ENCODE results near the gene UPK3A. TPM values are rescaled to one million over a fixed set of nuclear protein-coding genes. Genes with fewer than 3 reads are reported as not detected.

UPK3A gene
- total and polyA plus RNA-seq, 2 of the 8 experiments (the other 6 are each of a cell fraction or from before 2014, with no cell fraction given): 0.35 to 1.7 TPM

DNA sequence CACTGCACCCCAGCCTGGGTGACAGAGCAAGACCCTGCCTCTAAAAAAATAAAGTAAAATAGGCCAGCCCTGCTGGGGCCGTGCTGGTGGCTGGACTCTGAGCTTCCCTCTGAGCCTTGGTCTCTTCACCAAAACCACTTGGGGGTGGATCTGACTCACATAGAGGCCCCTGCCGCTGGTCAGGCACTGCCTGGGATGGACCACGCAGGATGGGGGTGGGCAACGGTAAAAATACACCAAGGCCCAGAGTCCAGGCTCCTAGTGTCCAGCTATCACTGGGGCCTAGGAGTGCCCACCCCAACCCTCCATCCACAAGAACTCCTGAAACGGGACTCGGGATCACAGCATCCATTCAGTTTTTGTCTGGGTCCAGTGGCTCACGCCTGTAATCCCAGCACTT is 12.3 kb upstream of the UPK3A start:
- Histone ChIP-seq H3K23me2 (ENCODE audit: low read depth, low read length) (peaks cover 9% of the 10 kb centered on the region; the same call in 1 of the 2 replicates), H3K18ac (ENCODE audit: extremely low read depth, low read length) (no peak overlapping the region), H3K79me1 (ENCODE audit: low read depth, low read length) (no peaks in the 10 kb centered on the region), H3K36me3 (ENCODE audit: control insufficient read depth in 2 of 4, insufficient read depth in 4 of 4, low read length in 3 of 4) (no peaks in the 10 kb centered on the region), H3K27me3 (replicated peaks in 1 of 4; ENCODE audit: control insufficient read depth in 3 of 4, extremely low read depth in 1 of 4, insufficient read depth in 3 of 4, low read length in 3 of 4) (peaks cover 0 to 10% (median 8%) of the 10 kb centered on the region in 4 experiments; a peak in 5 of 7 replicates), H3K4me3 (ENCODE audit: extremely low read depth in 1 of 4, insufficient read depth in 2 of 4, low read depth in 3 of 4, low read length in 4 of 4) (no peak overlapping the region), H3K4ac (replicated peaks; ENCODE audit: insufficient read length, low read depth, low read length) (no peak overlapping the region), H3K9me3 (ENCODE audit: insufficient read depth in 2 of 2, low read depth in 1 of 2, low read length in 1 of 2) (no peaks in the 10 kb centered on the region), H3K27ac (ENCODE audit: low read depth, low read length) (no peak overlapping the region), H4K5ac (ENCODE audit: insufficient read length, low read depth, low read length) (no peak overlapping the region), H3K4me2 (ENCODE audit: insufficient read depth in 1 of 2, low read depth in 2 of 2, low read length in 2 of 2) (no peak overlapping the region), H4K91ac (replicated peaks; ENCODE audit: insufficient read length, low read length) (no peak overlapping the region), H3K79me2 (ENCODE audit: control insufficient read depth in 1 of 2, insufficient read depth in 2 of 2, low read length in 2 of 2) (no peaks in the 10 kb centered on the region), H2BK12ac (ENCODE audit: low read depth, low read length) (no peak overlapping the region), H4K8ac (ENCODE audit: extremely low read depth, insufficient read depth, low read length) (no peak overlapping the region), H2AK5ac (ENCODE audit: low read depth, low read length) (no peak overlapping the region), H3K14ac (ENCODE audit: insufficient read length) (no peak overlapping the region), H2BK20ac (ENCODE audit: low read length) (no peak overlapping the region), H3K4me1 (replicated peaks in 1 of 4; ENCODE audit: control insufficient read depth in 3 of 4, insufficient read depth in 4 of 4, low read length in 3 of 4) (peaks cover 5 to 10% (median 7%) of the 10 kb centered on the region in 4 experiments; a peak in 6 of 7 replicates), H2BK15ac (ENCODE audit: low read length) (no peak overlapping the region), H3K23ac (ENCODE audit: insufficient read length) (no peak overlapping the region), H2BK5ac (ENCODE audit: low read depth, low read length) (no peak overlapping the region), H4K20me1 (replicated peaks in 1 of 2; ENCODE audit: control insufficient read depth in 1 of 2, insufficient read depth in 2 of 2, low read length in 2 of 2) (no peaks in the 10 kb centered on the region), H2BK120ac (replicated peaks; ENCODE audit: low read depth, low read length) (no peak overlapping the region), H3K56ac (replicated peaks; ENCODE audit: insufficient read length, low read depth, low read length) (no peak overlapping the region), H2AFZ (ENCODE audit: low read length) (no peak overlapping the region), H3K9ac (replicated peaks in 1 of 4; ENCODE audit: extremely low read depth in 1 of 4, low read depth in 3 of 4, low read length in 3 of 4) (no peak overlapping the region)
- no peak for DNase-seq (ENCODE audit: low read depth in 1 of 2, low spot score in 2 of 2)
- no peak for FAIRE-seq
- ChIA-PET CTCF (ENCODE audit: partially characterized antibody) (interaction anchor here (0.7 to 1.4 kb wide), 7 partner anchors 10 to 165 kb away, joined by 3 to 5 read pairs (median 3); no protein-coding TSS in a partner anchor), POLR2A (ENCODE audit: partially characterized antibody) (interaction anchor here (1.0 kb wide), 1 partner anchor 37 kb away, joined by 4 read pairs; the partner anchor contains the start of gene FAM118A)
- WGBS, 2 experiments (ENCODE audit: extremely low coverage in 1 of 2, insufficient coverage in 1 of 2, insufficient read length in 1 of 2, insufficient replicate concordance in 2 of 2, low coverage in 1 of 2, low lambda C conversion rate in 2 of 2, missing lambda C conversion rate in 1 of 2): 83% methylated on average over 7 of the region's 7 CpGs; no CpG with 5 or more reads in 1 of the 2 experiments
- TF ChIP-seq SIN3A (conservative IDR thresholded peaks at IDR 0.05 in 1 of 2, IDR thresholded peaks at IDR 0.05 in 1 of 2; ENCODE audit: low read depth in 1 of 2, low read length in 2 of 2): no peak
- no peak for TF ChIP-seq CTBP2 (IDR thresholded peaks at IDR 0.05; ENCODE audit: borderline replicate concordance, insufficient read depth, insufficient read length, low read length)
- no peak for TF ChIP-seq NANOG (IDR thresholded peaks at IDR 0.05; ENCODE audit: insufficient read depth, low read depth, low read length, poor library complexity, severe bottlenecking)
- no peak for TF ChIP-seq HDAC6 (IDR thresholded peaks at IDR 0.05; ENCODE audit: low read depth, low read length)
- no peak for TF ChIP-seq NRF1 (IDR thresholded peaks at IDR 0.05; ENCODE audit: low read depth, low read length)
- TF ChIP-seq, protein P1, sequence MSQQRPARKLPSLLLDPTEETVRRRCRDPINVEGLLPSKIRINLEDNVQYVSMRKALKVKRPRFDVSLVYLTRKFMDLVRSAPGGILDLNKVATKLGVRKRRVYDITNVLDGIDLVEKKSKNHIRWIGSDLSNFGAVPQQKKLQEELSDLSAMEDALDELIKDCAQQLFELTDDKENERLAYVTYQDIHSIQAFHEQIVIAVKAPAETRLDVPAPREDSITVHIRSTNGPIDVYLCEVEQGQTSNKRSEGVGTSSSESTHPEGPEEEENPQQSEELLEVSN (IDR thresholded peaks at IDR 0.05): no peak
- no peak for TF ChIP-seq EZH2 (IDR thresholded peaks at IDR 0.05; ENCODE audit: low read depth, low read length, severe bottlenecking)
- TF ChIP-seq SP4 (IDR thresholded peaks at IDR 0.05; ENCODE audit: low read length): no peak
- TF ChIP-seq RAD21 (IDR thresholded peaks at IDR 0.05 in 1 of 2, conservative IDR thresholded peaks at IDR 0.05 in 1 of 2; ENCODE audit: low read depth in 2 of 2, low read length in 2 of 2): no peak
- TF ChIP-seq JUN (IDR thresholded peaks at IDR 0.05; ENCODE audit: low read depth, low read length): no peak
- no peak for TF ChIP-seq SUZ12 (IDR thresholded peaks at IDR 0.05; ENCODE audit: low read length)
- no peak for TF ChIP-seq POLR2AphosphoS5 (IDR thresholded peaks at IDR 0.05; ENCODE audit: low read depth, low read length)
- TF ChIP-seq POLR2A (IDR thresholded peaks at IDR 0.05; ENCODE audit: control extremely low read depth in 1 of 2, low read depth in 2 of 2, low read length in 2 of 2): no peak
